Liver (tissue), 9 donors: Measurements from ENCODE around the gene CCM2. TPM values are rescaled to one million over a fixed set of nuclear protein-coding genes. Genes with fewer than 3 reads are reported as not detected.

Experiments used
- DNase-seq: peaks from one replicate; pipeline ENCODE4 v3.0.0-alpha.2; 2017; ENCODE audit warnings: low spot score
- H3K27ac ChIP-seq, 2 donors: one replicate each; pipeline ENCODE4 v1.7.0; 2013; ENCODE audit warnings: inconsistent platforms in 2 of 2, low read length in 2 of 2, control low read depth in 1 of 2, low read depth in 1 of 2, mild to moderate bottlenecking in 1 of 2
- H3K27me3 ChIP-seq, 4 donors: one replicate each; pipeline versions ENCODE4 v1.6.1 to v1.7.0; 2013; ENCODE audit warnings: low read length in 3 of 4, inconsistent platforms in 1 of 4, mild to moderate bottlenecking in 1 of 4, moderate library complexity in 1 of 4; ENCODE audit not compliant: control insufficient read depth in 4 of 4, insufficient read depth in 4 of 4
- H3K36me3 ChIP-seq, 4 donors: one replicate each; pipeline versions ENCODE4 v1.6.1 to v1.7.0; 2013; ENCODE audit warnings: low read length in 3 of 4, mild to moderate bottlenecking in 3 of 4, low read depth in 1 of 4, moderate library complexity in 1 of 4; ENCODE audit not compliant: control insufficient read depth in 4 of 4, insufficient read depth in 3 of 4
- H3K4me1 ChIP-seq, 4 donors: one replicate each; pipeline versions ENCODE4 v1.6.1 to v1.7.0; 2013; ENCODE audit warnings: low read length in 3 of 4, mild to moderate bottlenecking in 3 of 4, moderate library complexity in 1 of 4; ENCODE audit not compliant: control insufficient read depth in 4 of 4, insufficient read depth in 4 of 4
- H3K4me3 ChIP-seq, 3 donors: one replicate each; pipeline versions ENCODE4 v1.6.1 to v1.7.0; 2013; ENCODE audit warnings: low read length in 3 of 3, control low read depth in 1 of 3, low read depth in 1 of 3, mild to moderate bottlenecking in 1 of 3
- H3K9ac ChIP-seq, 2 donors: one replicate each; pipeline ENCODE4 v1.7.0; 2013; ENCODE audit warnings: low read length in 2 of 2, mild to moderate bottlenecking in 2 of 2, moderate library complexity in 2 of 2, control low read depth in 1 of 2, low read depth in 1 of 2
- H3K9me3 ChIP-seq, 4 donors: one replicate each; pipeline versions ENCODE4 v1.6.1 to v1.7.0; 2013; ENCODE audit warnings: low read length in 3 of 4; ENCODE audit not compliant: control insufficient read depth in 4 of 4
- FOXA1 ChIP-seq: IDR thresholded peaks from 2 replicates; pipeline ENCODE4 v1.6.1; 2016; ENCODE audit warnings: antibody characterized with exemption
- FOXA2 ChIP-seq: IDR thresholded peaks from 2 replicates; pipeline ENCODE4 v1.6.1; 2016; ENCODE audit warnings: antibody characterized with exemption
- GABPA ChIP-seq, 2 donors: IDR thresholded peaks in 1 of 2; conservative IDR thresholded peaks in 1 of 2; 2 replicates each; pipeline ENCODE4 v1.6.1; 2016; ENCODE audit warnings: antibody characterized with exemption in 2 of 2, mild to moderate bottlenecking in 1 of 2, moderate library complexity in 1 of 2
- HNF4G ChIP-seq: IDR thresholded peaks from 2 replicates; pipeline ENCODE4 v1.6.1; 2016; ENCODE audit warnings: antibody characterized with exemption
- RAD21 ChIP-seq, 2 donors: IDR thresholded peaks; 2 replicates each; pipeline ENCODE4 v1.6.1; 2016; ENCODE audit warnings: antibody characterized with exemption in 2 of 2, mild to moderate bottlenecking in 2 of 2
- RXRA ChIP-seq, 2 donors: IDR thresholded peaks; 2 replicates each; pipeline ENCODE4 v1.6.1; 2017 to 2018; ENCODE audit warnings: antibody characterized with exemption in 2 of 2, mild to moderate bottlenecking in 1 of 2
- SP1 ChIP-seq: IDR thresholded peaks from 2 replicates; pipeline ENCODE4 v1.6.1; 2018; ENCODE audit warnings: antibody characterized with exemption, mild to moderate bottlenecking
- TAF1 ChIP-seq: conservative IDR thresholded peaks from 2 replicates; pipeline ENCODE4 v1.6.1; 2016; ENCODE audit warnings: antibody characterized with exemption, mild to moderate bottlenecking
- WGBS: extraction: QIAGEN DNeasy Blood & Tissue Kit; methylation state at CpG from one replicate; pipeline ENCODE4 v1.1.7; 2013; 5-methylcytosine and 5-hydroxymethylcytosine counted together
- polyA plus RNA-seq, 2 donors: library from polyadenylated mRNA; stranded (reverse) in 1 of 2; unstranded in 1 of 2; fragments of 200-250 nt in 1 of 2; fragments of >200 nt in 1 of 2; fragmentation: Nextera tagmentation in 1 of 2; extraction: Ambion mirVana in 1 of 2; gene quantifications; one replicate each; pipeline versions ENCODE4 v1.2.1 to v1.2.3, GENCODE V29; 2013 to 2015
- total RNA-seq, 2 donors: library from RNA; depleted of rRNA; stranded (reverse); fragments of >200 nt; gene quantifications; one replicate each; pipeline ENCODE4 v1.2.3, GENCODE V29; 2014
- TF ChIP-seq, protein P1 (sequence below): IDR thresholded peaks from 2 replicates; pipeline ENCODE4 v1.6.1; 2016; ENCODE audit warnings: antibody characterized with exemption, mild to moderate bottlenecking
- TF ChIP-seq, protein P2 (sequence below): IDR thresholded peaks from 2 replicates; pipeline ENCODE4 v1.6.1; 2016; ENCODE audit warnings: antibody characterized with exemption
- TF ChIP-seq, protein P3 (sequence below): IDR thresholded peaks from 2 replicates; pipeline ENCODE4 v1.6.1; 2016; ENCODE audit warnings: antibody characterized with exemption
- TF ChIP-seq, protein P4 (sequence below): fragments of 150-350 bp; IDR thresholded peaks from 2 replicates; pipeline ENCODE4 v1.5.1; 2017; ENCODE audit warnings: improper control_type of control experiment, low read depth, low read length; ENCODE audit not compliant: missing input control
- TF ChIP-seq, protein P5 (sequence below): IDR thresholded peaks from 2 replicates; pipeline ENCODE4 v1.6.1; 2016; ENCODE audit warnings: antibody characterized with exemption
- donor health status: healthy.
- donor health status: healthy.
- donor health status: healthy.
- donor health status: healthy.
- donor health status: healthy.

The CCM2 gene
- total and polyA plus RNA-seq, 4 donors, result 26.3 to 65.0 (median 47.5) TPM

DNA sequence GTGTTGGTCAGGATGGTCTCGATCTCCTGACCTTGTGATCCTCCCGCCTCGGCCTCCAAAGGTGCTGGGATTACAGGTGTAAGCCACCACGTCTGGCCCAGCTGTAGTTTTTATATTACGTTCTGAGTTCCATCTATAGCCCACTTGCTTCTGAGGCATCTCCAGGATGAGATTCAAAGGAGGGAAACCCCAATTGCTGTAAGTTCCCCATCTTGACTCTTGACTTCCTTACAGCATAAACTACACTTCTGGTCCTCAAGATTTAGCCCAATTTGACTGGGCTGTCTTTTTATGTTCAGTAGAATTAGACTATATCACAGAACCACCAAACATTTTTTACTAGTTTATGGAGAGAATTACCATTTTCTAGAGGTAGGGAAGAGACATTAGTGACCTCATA, 44.3 kb downstream of the CCM2 start:
- Histone ChIP-seq H3K9ac (no peak overlapping the region), H3K9me3 (no peaks in the 10 kb centered on the region), H3K27me3 (no peaks in the 10 kb centered on the region), H3K36me3 (peaks cover 3 to 40% (median 18%) of the 10 kb centered on the region in 4 donors), H3K27ac (no peak overlapping the region), H3K4me1 (no peaks in the 10 kb centered on the region), H3K4me3 (no peak overlapping the region)
- no peak for DNase-seq
- WGBS, result 88% methylated on average over 5 of the region's 5 CpGs
- TF ChIP-seq FOXA1, result no peak
- no peak for TF ChIP-seq TAF1
- no peak for TF ChIP-seq SP1
- TF ChIP-seq FOXA2, result no peak
- TF ChIP-seq, protein P1, sequence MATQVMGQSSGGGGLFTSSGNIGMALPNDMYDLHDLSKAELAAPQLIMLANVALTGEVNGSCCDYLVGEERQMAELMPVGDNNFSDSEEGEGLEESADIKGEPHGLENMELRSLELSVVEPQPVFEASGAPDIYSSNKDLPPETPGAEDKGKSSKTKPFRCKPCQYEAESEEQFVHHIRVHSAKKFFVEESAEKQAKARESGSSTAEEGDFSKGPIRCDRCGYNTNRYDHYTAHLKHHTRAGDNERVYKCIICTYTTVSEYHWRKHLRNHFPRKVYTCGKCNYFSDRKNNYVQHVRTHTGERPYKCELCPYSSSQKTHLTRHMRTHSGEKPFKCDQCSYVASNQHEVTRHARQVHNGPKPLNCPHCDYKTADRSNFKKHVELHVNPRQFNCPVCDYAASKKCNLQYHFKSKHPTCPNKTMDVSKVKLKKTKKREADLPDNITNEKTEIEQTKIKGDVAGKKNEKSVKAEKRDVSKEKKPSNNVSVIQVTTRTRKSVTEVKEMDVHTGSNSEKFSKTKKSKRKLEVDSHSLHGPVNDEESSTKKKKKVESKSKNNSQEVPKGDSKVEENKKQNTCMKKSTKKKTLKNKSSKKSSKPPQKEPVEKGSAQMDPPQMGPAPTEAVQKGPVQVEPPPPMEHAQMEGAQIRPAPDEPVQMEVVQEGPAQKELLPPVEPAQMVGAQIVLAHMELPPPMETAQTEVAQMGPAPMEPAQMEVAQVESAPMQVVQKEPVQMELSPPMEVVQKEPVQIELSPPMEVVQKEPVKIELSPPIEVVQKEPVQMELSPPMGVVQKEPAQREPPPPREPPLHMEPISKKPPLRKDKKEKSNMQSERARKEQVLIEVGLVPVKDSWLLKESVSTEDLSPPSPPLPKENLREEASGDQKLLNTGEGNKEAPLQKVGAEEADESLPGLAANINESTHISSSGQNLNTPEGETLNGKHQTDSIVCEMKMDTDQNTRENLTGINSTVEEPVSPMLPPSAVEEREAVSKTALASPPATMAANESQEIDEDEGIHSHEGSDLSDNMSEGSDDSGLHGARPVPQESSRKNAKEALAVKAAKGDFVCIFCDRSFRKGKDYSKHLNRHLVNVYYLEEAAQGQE, result no peak
- TF ChIP-seq, protein P2, sequence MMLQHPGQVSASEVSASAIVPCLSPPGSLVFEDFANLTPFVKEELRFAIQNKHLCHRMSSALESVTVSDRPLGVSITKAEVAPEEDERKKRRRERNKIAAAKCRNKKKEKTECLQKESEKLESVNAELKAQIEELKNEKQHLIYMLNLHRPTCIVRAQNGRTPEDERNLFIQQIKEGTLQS, result no peak
- TF ChIP-seq, protein P3, sequence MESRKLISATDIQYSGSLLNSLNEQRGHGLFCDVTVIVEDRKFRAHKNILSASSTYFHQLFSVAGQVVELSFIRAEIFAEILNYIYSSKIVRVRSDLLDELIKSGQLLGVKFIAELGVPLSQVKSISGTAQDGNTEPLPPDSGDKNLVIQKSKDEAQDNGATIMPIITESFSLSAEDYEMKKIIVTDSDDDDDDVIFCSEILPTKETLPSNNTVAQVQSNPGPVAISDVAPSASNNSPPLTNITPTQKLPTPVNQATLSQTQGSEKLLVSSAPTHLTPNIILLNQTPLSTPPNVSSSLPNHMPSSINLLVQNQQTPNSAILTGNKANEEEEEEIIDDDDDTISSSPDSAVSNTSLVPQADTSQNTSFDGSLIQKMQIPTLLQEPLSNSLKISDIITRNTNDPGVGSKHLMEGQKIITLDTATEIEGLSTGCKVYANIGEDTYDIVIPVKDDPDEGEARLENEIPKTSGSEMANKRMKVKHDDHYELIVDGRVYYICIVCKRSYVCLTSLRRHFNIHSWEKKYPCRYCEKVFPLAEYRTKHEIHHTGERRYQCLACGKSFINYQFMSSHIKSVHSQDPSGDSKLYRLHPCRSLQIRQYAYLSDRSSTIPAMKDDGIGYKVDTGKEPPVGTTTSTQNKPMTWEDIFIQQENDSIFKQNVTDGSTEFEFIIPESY, result no peak
- no peak for TF ChIP-seq RAD21 (IDR thresholded peaks at IDR 0.05)

DNA sequence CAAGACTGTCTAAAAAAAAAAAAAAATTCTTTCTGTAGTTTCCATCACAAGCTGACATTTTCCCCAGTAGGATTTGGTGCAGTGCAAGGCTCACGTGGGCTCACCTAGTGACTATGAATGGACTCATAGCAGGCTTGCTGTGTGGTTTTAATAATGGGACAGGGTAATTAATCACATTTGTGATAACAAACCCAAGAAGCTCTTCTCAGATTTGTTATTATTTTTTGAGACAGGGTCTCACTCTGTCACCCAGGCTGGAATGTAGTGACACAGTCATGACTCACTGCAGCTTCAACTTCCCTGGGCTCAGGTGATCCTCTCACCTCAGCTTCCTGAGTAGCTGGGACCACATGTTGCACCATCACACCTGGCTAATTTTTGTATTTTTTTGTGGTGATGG, 48.7 kb downstream of the CCM2 start:
- WGBS, result 97% methylated on average over 1 of the region's 1 CpG
- Histone ChIP-seq H3K4me3 (no peak overlapping the region), H3K9ac (no peak overlapping the region), H3K27me3 (no peaks in the 10 kb centered on the region), H3K9me3 (no peaks in the 10 kb centered on the region), H3K36me3 (peaks cover 2 to 12% (median 10%) of the 10 kb centered on the region in 4 donors), H3K27ac (no peak overlapping the region), H3K4me1 (no peaks in the 10 kb centered on the region)
- DNase-seq, result no peak
- TF ChIP-seq, protein P4, sequence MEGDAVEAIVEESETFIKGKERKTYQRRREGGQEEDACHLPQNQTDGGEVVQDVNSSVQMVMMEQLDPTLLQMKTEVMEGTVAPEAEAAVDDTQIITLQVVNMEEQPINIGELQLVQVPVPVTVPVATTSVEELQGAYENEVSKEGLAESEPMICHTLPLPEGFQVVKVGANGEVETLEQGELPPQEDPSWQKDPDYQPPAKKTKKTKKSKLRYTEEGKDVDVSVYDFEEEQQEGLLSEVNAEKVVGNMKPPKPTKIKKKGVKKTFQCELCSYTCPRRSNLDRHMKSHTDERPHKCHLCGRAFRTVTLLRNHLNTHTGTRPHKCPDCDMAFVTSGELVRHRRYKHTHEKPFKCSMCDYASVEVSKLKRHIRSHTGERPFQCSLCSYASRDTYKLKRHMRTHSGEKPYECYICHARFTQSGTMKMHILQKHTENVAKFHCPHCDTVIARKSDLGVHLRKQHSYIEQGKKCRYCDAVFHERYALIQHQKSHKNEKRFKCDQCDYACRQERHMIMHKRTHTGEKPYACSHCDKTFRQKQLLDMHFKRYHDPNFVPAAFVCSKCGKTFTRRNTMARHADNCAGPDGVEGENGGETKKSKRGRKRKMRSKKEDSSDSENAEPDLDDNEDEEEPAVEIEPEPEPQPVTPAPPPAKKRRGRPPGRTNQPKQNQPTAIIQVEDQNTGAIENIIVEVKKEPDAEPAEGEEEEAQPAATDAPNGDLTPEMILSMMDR, result no peak
- TF ChIP-seq, protein P1, result no peak
- TF ChIP-seq, protein P2, result no peak
- no peak for TF ChIP-seq GABPA (IDR thresholded peaks at IDR 0.05 in 1 of 2, conservative IDR thresholded peaks at IDR 0.05 in 1 of 2)
- TF ChIP-seq, protein P5, sequence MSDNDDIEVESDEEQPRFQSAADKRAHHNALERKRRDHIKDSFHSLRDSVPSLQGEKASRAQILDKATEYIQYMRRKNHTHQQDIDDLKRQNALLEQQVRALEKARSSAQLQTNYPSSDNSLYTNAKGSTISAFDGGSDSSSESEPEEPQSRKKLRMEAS, result no peak
- no peak for TF ChIP-seq FOXA2
- TF ChIP-seq RXRA (IDR thresholded peaks at IDR 0.05), result no peak
- TF ChIP-seq HNF4G, result no peak
- no peak for TF ChIP-seq FOXA1
- TF ChIP-seq RAD21 (IDR thresholded peaks at IDR 0.05), result no peak
- TF ChIP-seq TAF1, result no peak
